GM10266 (cell line): ENCODE measurements around the gene COL8A1.

Experiments used
- DNase-seq: peaks from one replicate; pipeline ENCODE4 v3.0.0; 2012; ENCODE audit errors: extremely low spot score
- TF ChIP-seq, protein P1 (sequence below): IDR thresholded peaks from 2 replicates; pipeline ENCODE4 v1.5.1; 2012; ENCODE audit warnings: mild to moderate bottlenecking, low read depth; ENCODE audit not compliant: control insufficient read depth, insufficient read depth; ENCODE audit errors: missing control alignments

Gene COL8A1

DNA sequence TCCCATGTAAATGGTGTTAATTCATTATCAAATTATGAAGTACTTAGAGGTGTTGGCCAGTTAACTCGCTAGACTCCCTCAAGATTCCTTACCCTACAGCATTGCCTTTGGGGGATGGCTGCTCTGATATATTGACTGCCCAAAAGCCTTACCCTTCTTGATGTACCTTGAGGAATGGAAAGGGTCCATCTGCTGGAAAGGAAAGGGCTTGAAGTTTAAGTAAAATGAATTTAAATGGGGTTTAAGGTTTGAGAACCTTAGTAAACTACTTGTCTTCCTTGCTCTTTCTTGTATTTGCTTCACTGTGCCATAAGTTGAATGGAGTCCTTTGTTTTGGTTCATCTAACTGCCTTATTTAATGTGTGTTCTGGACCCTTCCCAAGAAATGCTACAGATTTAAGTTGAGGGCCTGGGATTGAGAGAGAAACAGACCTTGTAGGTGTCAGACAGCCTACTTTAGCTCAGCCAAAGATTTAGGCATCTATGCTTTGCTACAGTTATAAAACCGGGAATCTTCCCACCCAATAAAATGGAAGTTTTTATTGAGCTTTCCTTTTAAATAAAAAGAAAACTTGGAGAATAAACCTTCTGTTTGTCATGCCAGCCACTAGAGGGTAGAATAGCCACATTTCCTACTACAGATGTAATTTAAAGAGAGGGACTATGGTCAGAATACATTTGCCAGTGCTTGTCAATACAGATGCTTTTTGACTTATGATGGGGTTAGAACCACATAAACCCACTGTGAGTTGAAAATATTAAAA is 204.6 kb downstream of the COL8A1 start:
- peak; percentile 15 for DNase-seq
- TF ChIP-seq, protein P1, sequence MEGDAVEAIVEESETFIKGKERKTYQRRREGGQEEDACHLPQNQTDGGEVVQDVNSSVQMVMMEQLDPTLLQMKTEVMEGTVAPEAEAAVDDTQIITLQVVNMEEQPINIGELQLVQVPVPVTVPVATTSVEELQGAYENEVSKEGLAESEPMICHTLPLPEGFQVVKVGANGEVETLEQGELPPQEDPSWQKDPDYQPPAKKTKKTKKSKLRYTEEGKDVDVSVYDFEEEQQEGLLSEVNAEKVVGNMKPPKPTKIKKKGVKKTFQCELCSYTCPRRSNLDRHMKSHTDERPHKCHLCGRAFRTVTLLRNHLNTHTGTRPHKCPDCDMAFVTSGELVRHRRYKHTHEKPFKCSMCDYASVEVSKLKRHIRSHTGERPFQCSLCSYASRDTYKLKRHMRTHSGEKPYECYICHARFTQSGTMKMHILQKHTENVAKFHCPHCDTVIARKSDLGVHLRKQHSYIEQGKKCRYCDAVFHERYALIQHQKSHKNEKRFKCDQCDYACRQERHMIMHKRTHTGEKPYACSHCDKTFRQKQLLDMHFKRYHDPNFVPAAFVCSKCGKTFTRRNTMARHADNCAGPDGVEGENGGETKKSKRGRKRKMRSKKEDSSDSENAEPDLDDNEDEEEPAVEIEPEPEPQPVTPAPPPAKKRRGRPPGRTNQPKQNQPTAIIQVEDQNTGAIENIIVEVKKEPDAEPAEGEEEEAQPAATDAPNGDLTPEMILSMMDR: peak; percentile 50

DNA sequence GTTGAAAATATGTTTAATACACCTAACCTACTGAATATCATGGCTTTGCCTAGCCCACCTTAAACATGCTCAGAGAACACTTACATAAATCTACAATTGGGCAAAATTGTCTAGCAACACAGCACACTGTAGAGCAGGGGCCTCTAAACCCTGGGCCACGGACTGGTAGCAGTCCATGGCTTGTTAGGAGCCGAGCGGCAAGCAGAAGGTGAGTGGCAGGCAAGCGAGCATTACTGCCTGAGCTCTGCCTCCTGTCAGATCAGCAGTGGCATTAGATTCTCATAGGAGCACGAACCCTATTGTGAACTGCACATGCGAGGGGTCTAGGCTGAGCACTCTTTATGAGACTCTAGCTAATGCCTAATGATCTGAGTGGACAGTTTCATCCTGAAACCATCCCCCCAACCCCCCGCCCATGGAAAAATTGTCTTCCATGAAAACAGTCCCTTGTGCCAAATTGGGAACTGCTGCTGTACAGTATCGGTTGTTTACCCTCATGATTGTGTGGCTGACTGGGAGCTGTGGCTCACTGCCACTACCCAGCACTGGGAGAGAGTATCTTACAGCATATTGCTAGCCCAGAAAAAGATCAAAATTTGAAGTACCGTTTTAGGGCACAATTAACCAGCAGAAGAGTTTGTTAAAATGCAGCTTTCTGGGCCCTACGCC is 205.3 kb downstream of the COL8A1 start:
- TF ChIP-seq, protein P1: no peak
- no peak for DNase-seq

DNA sequence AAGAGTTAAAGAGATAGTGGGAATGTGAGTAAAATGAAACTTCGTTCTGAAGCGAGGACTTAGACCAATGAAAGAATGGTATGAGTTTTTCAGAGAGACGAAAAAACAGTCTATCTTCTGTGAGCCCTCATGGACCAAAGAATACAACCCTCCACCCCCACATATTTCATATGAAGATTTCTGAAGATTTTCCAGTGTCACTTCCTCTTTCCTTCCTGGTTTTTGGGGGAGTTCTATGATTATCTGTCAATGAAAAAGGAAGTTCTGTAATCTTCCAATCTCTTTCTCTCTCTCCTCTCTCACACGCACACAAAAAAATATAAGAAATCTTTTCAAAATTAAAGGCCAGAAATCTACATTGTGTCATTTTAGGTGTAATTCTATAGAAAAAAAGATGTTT is 206.9 kb downstream of the COL8A1 start:
- TF ChIP-seq, protein P1: no peak
- DNase-seq: no peak

DNA sequence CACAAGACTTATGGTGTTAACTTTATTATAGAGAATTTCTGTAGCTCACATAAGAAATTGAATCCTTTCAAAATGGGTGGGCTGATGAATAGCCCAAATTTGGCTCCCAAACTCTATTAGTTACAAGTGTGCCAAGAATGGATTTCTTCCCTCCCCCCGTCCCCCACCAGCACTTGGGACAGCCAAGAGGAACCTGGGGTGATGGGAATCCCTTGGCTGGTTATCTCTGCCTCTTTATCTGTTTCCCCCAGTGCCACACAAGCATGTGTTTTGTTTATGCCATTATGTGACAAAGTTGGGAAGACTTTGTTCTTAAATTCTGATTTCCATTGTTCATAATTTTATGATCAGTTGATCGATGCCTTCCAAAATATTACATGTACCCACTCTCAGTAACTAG is 207.6 kb downstream of the COL8A1 start:
- TF ChIP-seq, protein P1: no peak

DNA sequence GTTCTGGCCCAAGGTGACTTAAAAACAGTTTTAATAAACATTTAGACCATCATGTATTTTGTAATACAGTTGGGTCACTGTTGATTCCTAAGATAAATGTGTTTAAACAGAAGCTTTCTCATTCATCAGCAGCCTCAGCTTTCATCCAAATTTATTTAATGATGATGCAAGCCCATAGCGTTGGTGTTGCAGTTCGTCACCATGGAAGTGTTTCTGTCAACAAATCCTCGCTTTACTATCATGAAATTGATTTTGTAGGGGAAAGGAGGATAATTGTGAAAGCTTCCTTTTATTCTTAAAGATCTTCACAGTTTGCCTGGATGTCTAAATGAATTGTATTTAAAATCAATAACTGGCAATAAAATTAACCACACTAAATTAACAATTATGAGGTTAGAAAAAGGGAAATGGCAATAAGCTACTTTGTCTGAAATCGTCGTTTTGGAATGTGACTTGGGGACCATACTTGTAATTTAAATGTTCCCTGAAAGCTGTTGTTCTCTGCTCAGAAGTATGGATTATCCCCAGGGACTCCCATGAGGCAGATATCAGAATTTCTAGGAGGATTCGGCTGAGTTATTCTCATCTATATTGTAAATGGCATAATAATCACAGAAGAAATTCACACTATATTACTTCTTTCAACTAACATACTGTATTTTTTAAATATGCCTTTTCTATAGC is 208.2 kb downstream of the COL8A1 start:
- no peak for DNase-seq
- TF ChIP-seq, protein P1: no peak

More for the DNA sequence above, 207.6 kb downstream of the COL8A1 start:
- no peak for DNase-seq

DNA sequence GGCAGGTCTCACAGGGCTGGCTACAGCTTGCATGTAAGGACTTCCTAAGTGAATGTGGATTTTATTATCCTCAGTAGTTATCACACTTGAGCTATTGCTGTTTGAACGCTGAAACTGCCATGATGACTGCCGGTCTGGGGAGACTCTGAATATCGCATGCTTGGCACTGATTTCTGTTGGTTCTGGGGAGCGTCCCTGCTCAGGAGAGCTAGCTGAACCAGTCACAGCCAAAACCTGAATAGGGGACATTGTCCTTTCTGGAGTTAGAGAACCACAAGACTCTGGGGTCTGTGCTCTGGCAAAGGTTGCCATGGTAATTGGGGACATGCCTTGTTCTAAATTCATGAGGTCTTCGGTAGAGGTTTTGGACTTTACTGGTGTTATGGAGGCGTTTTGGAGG is 210.0 kb downstream of the COL8A1 start:
- no peak for DNase-seq
- TF ChIP-seq, protein P1: no peak
